A549 (cell line): ENCODE measurements around the gene CD99. TPM values are rescaled to one million over a fixed set of nuclear protein-coding genes. Genes with fewer than 3 reads are reported as not detected.
A peak's percentile ranks its signal among the peaks of the same experiment; 100 is the strongest.

ENCODE experiments used
- ATAC-seq, 2 experiments: fragments of 200-7000 bp in 1 of 2; fragments of >200 bp in 1 of 2; cut with Nextera tagmentation in 1 of 2; cut with Tn5 transposase in 1 of 2; 3 replicates each; pipeline versions ENCODE4 v1.8.0 to v1.9.1; 2018 to 2020; ENCODE audit warnings: mild to moderate bottlenecking in 1 of 2, moderate library complexity in 1 of 2
- CTCF ChIA-PET: fragments of 300-600 bp; sonication (Branson Sonifier 250); formaldehyde crosslinking; extraction: SDS; loops from one replicate; lab custom pipeline; 2021; ENCODE audit warnings: antibody characterized with exemption, inconsistent platforms; lab: Yijun Ruan, JAX
- POLR2A ChIA-PET: fragments of 350-600 bp; formaldehyde crosslinking; extraction: SDS; loops from one replicate; lab custom pipeline; 2021; ENCODE audit warnings: antibody characterized with exemption, inconsistent platforms; lab: Yijun Ruan, JAX
- DNase-seq, 2 experiments: peaks; one replicate each; pipeline versions ENCODE4 v3.0.0 to v3.0.0-alpha.2; 2011 to 2016; ENCODE audit warnings: low read depth in 1 of 2, low spot score in 1 of 2
- FAIRE-seq: peaks from 2 replicates; lab custom pipeline; 2011; peaks lifted over from hg19 to GRCh38; lab: Jason Lieb, UNC
- H3K27ac ChIP-seq, 2 experiments: fragments of >200 bp; sonication (Bioruptor Twin); formaldehyde crosslinking; 3 replicates each; pipeline ENCODE4 v1.5.1; 2016 to 2017
- H3K4me1 ChIP-seq: fragments of >200 bp; sonication (Bioruptor Twin); formaldehyde crosslinking; 3 replicates; pipeline ENCODE4 v1.6.1; 2016
- H3K4me2 ChIP-seq: fragments of >200 bp; sonication (Bioruptor Twin); formaldehyde crosslinking; 3 replicates; pipeline ENCODE4 v1.6.1; 2016
- H3K4me3 ChIP-seq: fragments of >200 bp; sonication (Bioruptor Twin); formaldehyde crosslinking; 3 replicates; pipeline ENCODE4 v1.5.1; 2016
- H3K9me3 ChIP-seq: fragments of >200 bp; sonication (Bioruptor Twin); formaldehyde crosslinking; 3 replicates; pipeline ENCODE4 v1.6.1; 2016
- ATOH8 ChIP-seq: fragments of 250-450 bp; sonication (Bioruptor Pico); IDR thresholded peaks from 2 replicates; pipeline ENCODE4 v1.5.0; 2020; ENCODE audit warnings: low read depth, mild to moderate bottlenecking, moderate library complexity
- BHLHE40 ChIP-seq: IDR thresholded peaks from 2 replicates; pipeline ENCODE4 v1.6.1; 2012; ENCODE audit warnings: low read depth, low read length, inconsistent platforms
- CHD4 ChIP-seq: fragments of 200-600 bp; sonication (generic); IDR thresholded peaks from 2 replicates; pipeline ENCODE4 v1.6.1; 2016; ENCODE audit warnings: antibody characterized with exemption, mild to moderate bottlenecking, borderline replicate concordance
- EHF ChIP-seq: fragments of 250-450 bp; sonication (Bioruptor Pico); IDR thresholded peaks from 2 replicates; pipeline ENCODE4 v1.5.0; 2020; ENCODE audit warnings: mild to moderate bottlenecking
- EHMT2 ChIP-seq: fragments of 200-600 bp; sonication (generic); IDR thresholded peaks from 2 replicates; pipeline ENCODE4 v1.6.1; 2016; ENCODE audit warnings: antibody characterized with exemption, low read depth, mild to moderate bottlenecking, moderate library complexity
- FOSB ChIP-seq: fragments of 250-450 bp; sonication (Bioruptor Pico); IDR thresholded peaks from 2 replicates; pipeline ENCODE4 v1.5.0; 2020; ENCODE audit warnings: mild to moderate bottlenecking, moderate library complexity
- FOSL2 ChIP-seq, 2 experiments: fragments of 450-650 bp in 1 of 2; fragments of >200 bp in 1 of 2; sonication (Bioruptor Twin) in 1 of 2; formaldehyde crosslinking; IDR thresholded peaks; 2 replicates each; pipeline versions ENCODE4 v1.5.0 to v1.6.1; 2016 to 2020; ENCODE audit warnings: mild to moderate bottlenecking in 1 of 2, moderate library complexity in 1 of 2
- HDAC2 ChIP-seq: fragments of 200-600 bp; sonication (generic); IDR thresholded peaks from 2 replicates; pipeline ENCODE4 v1.6.1; 2016
- HOXA7 ChIP-seq: fragments of 250-450 bp; sonication (Bioruptor Pico); IDR thresholded peaks from 2 replicates; pipeline ENCODE4 v1.5.0; 2020; ENCODE audit warnings: mild to moderate bottlenecking, moderate library complexity
- JUNB ChIP-seq: fragments of >200 bp; sonication (Bioruptor Twin); formaldehyde crosslinking; IDR thresholded peaks from 2 replicates; pipeline ENCODE4 v1.6.1; 2016
- MAFK ChIP-seq: fragments of 450-650 bp; IDR thresholded peaks from 2 replicates; pipeline ENCODE4 v1.6.1; 2014; ENCODE audit not compliant: partially characterized antibody
- MAX ChIP-seq: IDR thresholded peaks from 2 replicates; pipeline ENCODE4 v1.6.1; 2012
- MYC ChIP-seq: IDR thresholded peaks from 2 replicates; pipeline ENCODE4 v1.6.1; 2012; ENCODE audit warnings: mild to moderate bottlenecking, inconsistent platforms, low read length, improper control_type of control experiment, borderline replicate concordance
- NFE2L2 ChIP-seq: fragments of 150-350 bp; conservative IDR thresholded peaks from 2 replicates; pipeline ENCODE4 v1.6.1; 2014; ENCODE audit warnings: low read length
- PHF8 ChIP-seq: fragments of 200-600 bp; sonication (generic); IDR thresholded peaks from 2 replicates; pipeline ENCODE4 v1.6.1; 2016; ENCODE audit warnings: low read depth, mild to moderate bottlenecking, antibody characterized with exemption, moderate library complexity, borderline replicate concordance
- POLR2A ChIP-seq: IDR thresholded peaks from 2 replicates; pipeline ENCODE4 v1.6.1; 2012; ENCODE audit warnings: mild to moderate bottlenecking, low read length
- SMC3 ChIP-seq: fragments of >200 bp; sonication (Bioruptor Twin); formaldehyde crosslinking; IDR thresholded peaks from 3 replicates; pipeline ENCODE4 v1.6.1; 2018; ENCODE audit warnings: inconsistent platforms
- TP53 ChIP-seq: fragments of 250-450 bp; sonication (Bioruptor Pico); IDR thresholded peaks from 2 replicates; pipeline ENCODE4 v1.5.0; 2021; ENCODE audit warnings: mild to moderate bottlenecking, moderate library complexity
- USF2 ChIP-seq: fragments of 450-650 bp; IDR thresholded peaks from 2 replicates; pipeline ENCODE4 v1.6.1; 2014; ENCODE audit warnings: antibody characterized with exemption
- ZC3H11A ChIP-seq: fragments of 450-650 bp; IDR thresholded peaks from 2 replicates; pipeline ENCODE4 v1.6.1; 2014; ENCODE audit warnings: antibody characterized with exemption, mild to moderate bottlenecking
- ZFP36 ChIP-seq: fragments of 450-650 bp; IDR thresholded peaks from 2 replicates; pipeline ENCODE4 v1.6.1; 2014; ENCODE audit warnings: borderline replicate concordance; ENCODE audit not compliant: partially characterized antibody
- WGBS: methylation state at CpG from one replicate; pipeline ENCODE4 v1.1.6; 2017; ENCODE audit errors: missing lambda C conversion rate; 5-methylcytosine and 5-hydroxymethylcytosine counted together
- polyA plus RNA-seq, 4 experiments: library from polyadenylated mRNA; depleted of rRNA in 3 of 4; stranded (reverse); fragments of >200 nt; fragmentation: RNase III in 1 of 4; extraction: RNeasy Plus Mini Kit Qiagen cat#74134 plus additional on column Dnase treatment in 1 of 4; gene quantifications; 2 replicates in 3 of 4; 3 replicates in 1 of 4; pipeline ENCODE4 v1.2.3, GENCODE V29; 2011 to 2017
- TF ChIP-seq, protein P1 (sequence below): fragments of >200 bp; sonication (Bioruptor Twin); formaldehyde crosslinking; IDR thresholded peaks from 2 replicates; pipeline ENCODE4 v1.6.1; 2016
- TF ChIP-seq, protein P2 (sequence below): fragments of 150-350 bp; IDR thresholded peaks from 2 replicates; pipeline ENCODE4 v1.6.1; 2014; ENCODE audit warnings: low read depth, mild to moderate bottlenecking, low read length

CD99 gene
- polyA plus RNA-seq, 2 of the 4 experiments (the other 2 are of a cell fraction), result 136 to 172 TPM

GRCh38 chrX:2710041-2710840 lies 19.1 kb downstream of the CD99 start:
- H3K4me1 ChIP-seq, result peaks cover 51% of the 10 kb centered on the region
- DNase-seq, result peak; percentile 52 to 88
- ATAC-seq, result peak; percentile 71 to 74
- no peaks in the 10 kb centered on the region for H3K9me3 ChIP-seq
- ChIA-PET POLR2A (no interaction called here), CTCF (no interaction called here)
- no peak for FAIRE-seq
- peak overlapping the region; percentile 29 for H3K4me3 ChIP-seq
- 5% methylated on average over 15 of the region's 15 CpGs for WGBS
- TF ChIP-seq FOSL2 (IDR thresholded peaks at IDR 0.05), result peak; percentile 77
- peak; percentile 94 for TF ChIP-seq FOSL2 (CRISPR knock-in tag; IDR thresholded peaks at IDR 0.05)
- TF ChIP-seq MAX, result no peak
- no peak for TF ChIP-seq SMC3
- TF ChIP-seq TP53 (CRISPR knock-in tag), result 0 out of 2 replicates have a peak, but pooled peaks have one; percentile 34
- TF ChIP-seq JUNB, result peak; percentile 22; the same call in 1 of the 2 replicates
- peak overlapping the region; percentile 80 to 84 for H3K27ac ChIP-seq
- peak overlapping the region; percentile 87 for H3K4me2 ChIP-seq

DNA sequence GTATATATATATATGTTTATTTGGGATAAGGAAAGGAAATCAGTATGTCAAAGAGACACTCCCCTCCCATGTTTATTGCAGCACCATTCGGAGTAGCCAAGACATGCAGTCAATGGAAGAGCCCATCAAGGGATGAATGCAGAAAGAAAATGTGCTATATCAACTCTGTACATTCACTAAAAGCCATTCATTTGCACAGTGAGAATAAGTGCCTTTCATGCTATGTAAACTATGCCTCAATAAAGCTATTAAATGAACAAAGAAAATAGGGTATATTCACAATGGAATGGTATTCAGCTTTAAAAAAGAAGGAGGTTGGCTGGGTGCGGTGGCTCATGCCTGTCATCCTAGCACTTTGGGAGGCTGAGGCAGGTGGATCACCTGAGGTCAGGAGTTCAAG lies 20.3 kb downstream of the CD99 start:
- WGBS, result 96% methylated on average over 2 of the region's 2 CpGs
- TF ChIP-seq, protein P1, sequence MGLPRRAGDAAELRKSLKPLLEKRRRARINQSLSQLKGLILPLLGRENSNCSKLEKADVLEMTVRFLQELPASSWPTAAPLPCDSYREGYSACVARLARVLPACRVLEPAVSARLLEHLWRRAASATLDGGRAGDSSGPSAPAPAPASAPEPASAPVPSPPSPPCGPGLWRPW, result no peak
- no peak for TF ChIP-seq FOSB (CRISPR knock-in tag)
- no peak for TF ChIP-seq MAX
- no peak for TF ChIP-seq PHF8
- no peak for TF ChIP-seq ZFP36
- TF ChIP-seq BHLHE40, result no peak
- TF ChIP-seq EHMT2, result no peak
- TF ChIP-seq, protein P2, sequence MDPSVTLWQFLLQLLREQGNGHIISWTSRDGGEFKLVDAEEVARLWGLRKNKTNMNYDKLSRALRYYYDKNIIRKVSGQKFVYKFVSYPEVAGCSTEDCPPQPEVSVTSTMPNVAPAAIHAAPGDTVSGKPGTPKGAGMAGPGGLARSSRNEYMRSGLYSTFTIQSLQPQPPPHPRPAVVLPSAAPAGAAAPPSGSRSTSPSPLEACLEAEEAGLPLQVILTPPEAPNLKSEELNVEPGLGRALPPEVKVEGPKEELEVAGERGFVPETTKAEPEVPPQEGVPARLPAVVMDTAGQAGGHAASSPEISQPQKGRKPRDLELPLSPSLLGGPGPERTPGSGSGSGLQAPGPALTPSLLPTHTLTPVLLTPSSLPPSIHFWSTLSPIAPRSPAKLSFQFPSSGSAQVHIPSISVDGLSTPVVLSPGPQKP, result no peak
- TF ChIP-seq ZC3H11A, result no peak
- no peak for TF ChIP-seq USF2
- TF ChIP-seq POLR2A, result no peak
- Histone ChIP-seq H3K27ac (no peak overlapping the region), H3K4me1 (peaks cover 41% of the 10 kb centered on the region), H3K9me3 (no peaks in the 10 kb centered on the region), H3K4me2 (no peak overlapping the region), H3K4me3 (no peak overlapping the region)
- no peak for FAIRE-seq
- ChIA-PET CTCF (no interaction called here), POLR2A (no interaction called here)
- ATAC-seq, result no peak
- DNase-seq, result no peak

GRCh38 chrX:2712428-2712827 lies 21.3 kb downstream of the CD99 start:
- peaks cover 33% of the 10 kb centered on the region for H3K4me1 ChIP-seq
- no peaks in the 10 kb centered on the region for H3K9me3 ChIP-seq
- FAIRE-seq (no peak), ATAC-seq (no peak), DNase-seq (no peak)
- H3K4me2 ChIP-seq, result no peak overlapping the region
- 94% methylated on average over 9 of the region's 9 CpGs for WGBS
- ChIA-PET POLR2A (no interaction called here), CTCF (no interaction called here)
- H3K27ac ChIP-seq, result no peak overlapping the region
- TF ChIP-seq NFE2L2 (no peak), HDAC2 (no peak), ATOH8 (CRISPR knock-in tag) (no peak), FOSL2 (IDR thresholded peaks at IDR 0.05) (no peak), FOSL2 (CRISPR knock-in tag; IDR thresholded peaks at IDR 0.05) (no peak), MAFK (no peak), MYC (no peak), PHF8 (no peak), CHD4 (no peak), HOXA7 (no peak), EHF (CRISPR knock-in tag) (no peak)
- TF ChIP-seq, protein P2, result no peak
- H3K4me3 ChIP-seq, result no peak overlapping the region
